ENCODE data around the gene IGSF23. TPM values are rescaled to one million over a fixed set of nuclear protein-coding genes. Genes with fewer than 3 reads are reported as not detected.

The IGSF23 gene
- total and polyA plus RNA-seq, 2 experiments from 2014 or later: not detected

- TF ChIP-seq POLR2AphosphoS5 (IDR thresholded peaks at IDR 0.05; ENCODE audit: low read depth): no peak
- no peak for TF ChIP-seq EZH2 (IDR thresholded peaks at IDR 0.05; ENCODE audit: low read depth, unreplicated experiment)
- no peak for TF ChIP-seq ZNF331 (CRISPR knock-in tag; IDR thresholded peaks at IDR 0.05; ENCODE audit: low read depth)
- no peak for TF ChIP-seq CTCF (conservative IDR thresholded peaks at IDR 0.05; ENCODE audit: low read depth in 2 of 2)
- no peak for TF ChIP-seq ZNF462 (CRISPR knock-in tag; IDR thresholded peaks at IDR 0.05)
- Histone ChIP-seq H4K20me1 (replicated peaks; ENCODE audit: insufficient read depth) (no peaks in the 10 kb centered on the region), H3K27ac (ENCODE audit: low read depth) (no peak overlapping the region), H3K9me2 (ENCODE audit: insufficient read depth) (peaks cover 18% of the 10 kb centered on the region), H3K4me2 (no peak overlapping the region), H2AFZ (no peak overlapping the region), H3K4me3 (no peak overlapping the region), H3K79me2 (replicated peaks; ENCODE audit: insufficient read depth) (no peaks in the 10 kb centered on the region), H3K36me3 (ENCODE audit: insufficient read depth) (no peaks in the 10 kb centered on the region), H3K4me1 (ENCODE audit: insufficient read depth) (peaks cover 11% of the 10 kb centered on the region), H3F3A (replicated peaks; ENCODE audit: low read depth) (peaks cover 4% of the 10 kb centered on the region), H3K27me3 (ENCODE audit: insufficient read depth) (no peaks in the 10 kb centered on the region)
- Mint-ChIP-seq H3K9me3 (peaks cover 12% of the 10 kb centered on the region; the same call in 2 of the 3 replicates), H3K36me3 (ENCODE audit: low read depth) (no peaks in the 10 kb centered on the region; the same call in 2 of the 3 replicates), H3K4me3 (no peak overlapping the region), H3K4me1 (peaks cover 13% of the 10 kb centered on the region; the same call in 2 of the 3 replicates), H3K27ac (no peak overlapping the region), H3K27me3 (ENCODE audit: insufficient read depth, low read depth, poor library complexity) (peaks cover 7% of the 10 kb centered on the region)
- no peak for ATAC-seq
- DNase-seq (ENCODE audit: low spot score): no peak
These were observed 16.8 kb upstream of the IGSF23 start for GRCh38 chr19:44596428-44597130.

Measured in GM23338 (cell line).